Measurements from ENCODE around the gene CD59.
"Not testable (repeated sequence)": the region's sequence is repeated elsewhere in the genome, so short reads cannot be mapped to it uniquely, and the experiment has no call there.

The CD59 gene

GRCh38 chr11:33743291-33743690, 7.1 kb upstream of the CD59 start:
- in situ Hi-C loops (cut with HindIII; ENCODE audit: low sequenced_read_pairs) = no loop called here

- in situ Hi-C loops (cut with HindIII; ENCODE audit: low sequenced_read_pairs) = no loop called here
Observed at GRCh38 chr11:33742249-33742851, 6.1 kb upstream of the CD59 start.

- in situ Hi-C loops (cut with HindIII; ENCODE audit: low sequenced_read_pairs) = no loop called here
Observed at GRCh38 chr11:33741806-33742205, 5.6 kb upstream of the CD59 start.

GRCh38 chr11:33737362-33737821, 1.2 kb upstream of the CD59 start:
- in situ Hi-C loops (cut with HindIII; ENCODE audit: low sequenced_read_pairs) = no loop called here

GRCh38 chr11:33735271-33736147, 714 bp downstream of the CD59 start:
- in situ Hi-C loops (cut with HindIII; ENCODE audit: low sequenced_read_pairs) = no loop called here

- in situ Hi-C loops (cut with HindIII; ENCODE audit: low sequenced_read_pairs) = no loop called here
Observed at GRCh38 chr11:33734441-33735270, 1.6 kb downstream of the CD59 start.

- in situ Hi-C loops (cut with HindIII; ENCODE audit: low sequenced_read_pairs) = no loop called here
Observed at GRCh38 chr11:33733980-33734379, 2.2 kb downstream of the CD59 start.

GRCh38 chr11:33731723-33732531, 4.3 kb downstream of the CD59 start:
- in situ Hi-C loops (cut with HindIII; ENCODE audit: low sequenced_read_pairs) = no loop called here

- in situ Hi-C loops (cut with HindIII; ENCODE audit: low sequenced_read_pairs) = no loop called here
Observed at GRCh38 chr11:33730716-33731115, 5.5 kb downstream of the CD59 start.

- in situ Hi-C loops (cut with HindIII; ENCODE audit: low sequenced_read_pairs) = not testable (repeated sequence)
Observed at GRCh38 chr11:33729072-33729664, 7.1 kb downstream of the CD59 start.

- in situ Hi-C loops (cut with HindIII; ENCODE audit: low sequenced_read_pairs) = not testable (repeated sequence)
Observed at GRCh38 chr11:33727539-33727938, 8.7 kb downstream of the CD59 start.

- in situ Hi-C loops (cut with HindIII; ENCODE audit: low sequenced_read_pairs) = no loop called here
Observed at GRCh38 chr11:33725496-33725895, 10.7 kb downstream of the CD59 start.

GRCh38 chr11:33724644-33725035, 11.6 kb downstream of the CD59 start:
- in situ Hi-C loops (cut with HindIII; ENCODE audit: low sequenced_read_pairs) = no loop called here

GRCh38 chr11:33723238-33723881, 12.9 kb downstream of the CD59 start:
- in situ Hi-C loops (cut with HindIII; ENCODE audit: low sequenced_read_pairs) = no loop called here

GRCh38 chr11:33722590-33723234, 13.5 kb downstream of the CD59 start:
- in situ Hi-C loops (cut with HindIII; ENCODE audit: low sequenced_read_pairs) = no loop called here

GRCh38 chr11:33721984-33722383, 14.2 kb downstream of the CD59 start:
- in situ Hi-C loops (cut with HindIII; ENCODE audit: low sequenced_read_pairs) = no loop called here

- in situ Hi-C loops (cut with HindIII; ENCODE audit: low sequenced_read_pairs) = no loop called here
Observed at GRCh38 chr11:33721426-33721825, 14.8 kb downstream of the CD59 start.

- in situ Hi-C loops (cut with HindIII; ENCODE audit: low sequenced_read_pairs) = no loop called here
Observed at GRCh38 chr11:33719587-33719986, 16.6 kb downstream of the CD59 start.

- in situ Hi-C loops (cut with HindIII; ENCODE audit: low sequenced_read_pairs) = no loop called here
Observed at GRCh38 chr11:33718440-33718839, 17.8 kb downstream of the CD59 start.
